ENCODE results near the gene CSRP1.
"Not testable (repeated sequence)": the region's sequence is repeated elsewhere in the genome, so short reads cannot be mapped to it uniquely, and the experiment has no call there.

CSRP1 gene

GRCh38 chr1:201483373-201483949 is 23.5 kb downstream of the CSRP1 start:
- TF ChIP-seq CTCF (conservative IDR thresholded peaks at IDR 0.05; ENCODE audit: low read depth, low read length) = no peak
- H3K4me3 ChIP-seq (ENCODE audit: low read depth, low read length) = no peak overlapping the region
- no peak for DNase-seq (ENCODE audit: low read depth)

DNA sequence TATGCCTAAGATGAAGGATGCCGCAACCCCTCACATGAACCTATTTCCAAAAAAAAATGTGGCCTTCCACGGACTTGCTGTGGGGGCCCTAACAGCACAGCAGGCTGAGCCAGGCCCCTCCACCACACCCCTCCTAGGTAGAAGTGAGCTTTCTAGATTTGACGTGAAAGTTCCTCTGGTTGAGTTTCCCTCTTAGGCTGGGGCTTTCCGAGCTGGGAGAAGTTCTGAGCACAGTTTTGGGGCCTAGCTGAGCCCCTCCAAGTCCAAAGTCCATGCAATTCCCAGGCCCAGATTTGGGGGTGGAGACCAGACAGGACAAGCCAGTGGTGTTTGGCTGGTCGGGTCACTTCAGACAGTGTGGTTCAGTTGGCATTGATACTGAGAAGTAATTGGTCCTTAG is 24.2 kb downstream of the CSRP1 start:
- TF ChIP-seq CTCF (conservative IDR thresholded peaks at IDR 0.05; ENCODE audit: low read depth, low read length) = no peak
- DNase-seq (ENCODE audit: low read depth) = no peak
- H3K4me3 ChIP-seq (ENCODE audit: low read depth, low read length) = no peak overlapping the region

GRCh38 chr1:201481761-201482493 is 25.0 kb downstream of the CSRP1 start:
- peak; percentile 91 for DNase-seq (ENCODE audit: low read depth)
- peak; percentile 94 for TF ChIP-seq CTCF (conservative IDR thresholded peaks at IDR 0.05; ENCODE audit: low read depth, low read length)
- peak overlapping the region; percentile 39 for H3K4me3 ChIP-seq (ENCODE audit: low read depth, low read length)

DNA sequence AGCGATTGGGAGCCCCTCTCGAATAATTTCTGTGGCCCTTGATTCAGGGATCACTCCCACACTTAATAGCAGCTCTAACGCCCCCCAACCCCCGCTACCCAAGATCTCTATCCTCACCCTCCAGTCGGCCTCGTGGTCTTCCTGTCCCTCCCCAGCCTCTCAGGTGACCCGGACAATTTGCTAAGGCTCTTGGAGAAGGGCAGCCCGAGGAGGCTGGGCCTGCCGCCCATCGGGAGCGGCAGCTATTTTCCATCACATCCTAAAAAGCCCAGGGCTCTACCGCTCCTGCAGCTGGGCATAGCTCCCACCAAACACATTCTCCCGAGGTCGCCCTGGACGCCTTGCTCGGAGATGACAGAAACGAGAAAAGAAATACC is 25.9 kb downstream of the CSRP1 start:
- peak overlapping the region; percentile 56 for H3K4me3 ChIP-seq (ENCODE audit: low read depth, low read length)
- no peak for DNase-seq (ENCODE audit: low read depth)
- TF ChIP-seq CTCF (conservative IDR thresholded peaks at IDR 0.05; ENCODE audit: low read depth, low read length) = no peak

- peak; percentile 95 for DNase-seq (ENCODE audit: low read depth)
- H3K4me3 ChIP-seq (ENCODE audit: low read depth, low read length) = peak overlapping the region; percentile 56
- TF ChIP-seq CTCF (conservative IDR thresholded peaks at IDR 0.05; ENCODE audit: low read depth, low read length) = peak; percentile 39
Measured at GRCh38 chr1:201480231-201481003, 26.5 kb downstream of the CSRP1 start.

- TF ChIP-seq CTCF (conservative IDR thresholded peaks at IDR 0.05; ENCODE audit: low read depth, low read length) = no peak
- DNase-seq (ENCODE audit: low read depth) = no peak
- no peak overlapping the region for H3K4me3 ChIP-seq (ENCODE audit: low read depth, low read length)
Measured at GRCh38 chr1:201479201-201479730, 27.7 kb downstream of the CSRP1 start.

GRCh38 chr1:201478666-201479065 is 28.3 kb downstream of the CSRP1 start:
- DNase-seq (ENCODE audit: low read depth); H3K4me3 ChIP-seq (ENCODE audit: low read depth, low read length): not testable (repeated sequence)

Measured in choroid plexus epithelial cell (primary cell).